ENCODE measurements around the gene TTPAL.
"Not testable (repeated sequence)": the region's sequence is repeated elsewhere in the genome, so short reads cannot be mapped to it uniquely, and the experiment has no call there.

Gene TTPAL

DNA sequence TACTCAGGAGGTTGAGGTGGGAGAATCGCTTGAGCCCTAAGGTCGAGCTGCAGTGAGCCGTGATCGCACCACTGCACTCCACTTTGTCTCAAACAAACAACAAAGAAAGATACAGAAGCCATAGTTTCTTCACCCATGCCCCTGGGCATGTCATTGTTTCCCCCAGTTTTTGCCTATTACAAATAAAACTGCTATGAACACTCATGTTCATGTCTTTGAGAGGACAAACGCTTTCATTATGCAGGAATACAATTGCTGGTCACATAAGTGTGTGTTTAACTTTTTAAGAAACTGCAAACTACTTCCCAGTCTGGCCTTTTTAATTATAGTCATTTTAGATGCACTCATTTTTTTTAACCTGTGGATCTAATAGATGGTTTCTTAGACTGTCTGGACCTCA, 12.2 kb upstream of the TTPAL start:
- no peak for DNase-seq (ENCODE audit: low read depth, low spot score)
- no peak overlapping the region for H3K4me3 ChIP-seq (ENCODE audit: low read length)

- H3K4me3 ChIP-seq (ENCODE audit: low read length), result no peak overlapping the region
- no peak for DNase-seq (ENCODE audit: low read depth, low spot score)
Measured at GRCh38 chr20:44464514-44464913, 11.2 kb upstream of the TTPAL start.

DNA sequence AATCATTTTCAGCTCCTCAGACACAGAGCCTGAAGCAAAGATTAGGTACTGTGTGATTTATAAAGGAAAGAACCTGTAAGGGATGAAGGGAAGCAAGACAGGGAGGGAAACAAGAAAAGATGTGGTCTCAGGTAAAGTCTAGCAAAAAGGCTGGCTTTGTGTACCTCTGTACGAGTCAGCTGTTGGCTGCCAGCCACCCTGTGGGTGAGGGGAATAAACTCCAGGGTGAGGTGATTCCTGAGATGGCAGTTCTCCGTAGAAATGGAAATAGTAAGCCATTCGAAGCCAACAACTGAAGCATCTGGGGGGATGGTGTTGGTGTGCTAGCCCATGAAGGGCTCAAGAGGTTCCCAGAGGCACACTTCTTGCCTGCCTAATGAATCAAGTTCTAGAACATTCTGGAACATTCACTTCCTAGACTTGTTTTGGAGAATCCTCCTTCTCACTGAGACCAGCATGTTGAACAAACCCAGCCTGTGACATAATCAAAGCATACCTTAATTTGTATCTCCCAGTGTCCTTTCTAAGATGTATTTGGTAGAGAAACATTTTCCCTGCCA, 10.6 kb upstream of the TTPAL start:
- H3K4me3 ChIP-seq (ENCODE audit: low read length), result no peak overlapping the region
- no peak for DNase-seq (ENCODE audit: low read depth, low spot score)

- no peak overlapping the region for H3K4me3 ChIP-seq (ENCODE audit: low read length)
- no peak for DNase-seq (ENCODE audit: low read depth, low spot score)
Measured at GRCh38 chr20:44467289-44467883, 8.3 kb upstream of the TTPAL start.

- DNase-seq (ENCODE audit: low read depth, low spot score), result no peak
- H3K4me3 ChIP-seq (ENCODE audit: low read length), result no peak overlapping the region
Measured at GRCh38 chr20:44468044-44468782, 7.5 kb upstream of the TTPAL start.

GRCh38 chr20:44470327-44470726, 5.3 kb upstream of the TTPAL start:
- no peak for DNase-seq (ENCODE audit: low read depth, low spot score)
- no peak overlapping the region for H3K4me3 ChIP-seq (ENCODE audit: low read length)

- no peak for DNase-seq (ENCODE audit: low read depth, low spot score)
- H3K4me3 ChIP-seq (ENCODE audit: low read length), result no peak overlapping the region
Measured at GRCh38 chr20:44471481-44471882, 4.2 kb upstream of the TTPAL start.

- not testable (repeated sequence) for DNase-seq (ENCODE audit: low read depth, low spot score); H3K4me3 ChIP-seq (ENCODE audit: low read length)
Measured at GRCh38 chr20:44472283-44472682, 3.4 kb upstream of the TTPAL start.

DNA sequence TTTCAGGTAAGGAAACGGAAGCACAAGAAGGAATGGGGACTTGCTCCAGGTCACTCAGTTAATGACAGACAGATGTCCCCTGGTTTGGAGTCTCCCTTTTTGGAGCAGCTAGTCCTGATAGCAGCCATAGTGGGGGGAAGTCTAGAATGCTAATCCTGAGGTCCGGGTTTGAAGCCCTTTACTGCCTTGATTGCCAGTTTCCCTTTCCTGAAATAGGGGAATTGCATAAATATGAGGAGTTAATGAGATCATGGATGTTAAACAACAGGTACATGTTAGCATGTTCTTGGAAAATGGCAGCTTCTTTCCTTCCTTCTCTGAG, 341 bp upstream of the TTPAL start:
- no peak for DNase-seq (ENCODE audit: low read depth, low spot score)
- H3K4me3 ChIP-seq (ENCODE audit: low read length), result peak overlapping the region; percentile 85

DNA sequence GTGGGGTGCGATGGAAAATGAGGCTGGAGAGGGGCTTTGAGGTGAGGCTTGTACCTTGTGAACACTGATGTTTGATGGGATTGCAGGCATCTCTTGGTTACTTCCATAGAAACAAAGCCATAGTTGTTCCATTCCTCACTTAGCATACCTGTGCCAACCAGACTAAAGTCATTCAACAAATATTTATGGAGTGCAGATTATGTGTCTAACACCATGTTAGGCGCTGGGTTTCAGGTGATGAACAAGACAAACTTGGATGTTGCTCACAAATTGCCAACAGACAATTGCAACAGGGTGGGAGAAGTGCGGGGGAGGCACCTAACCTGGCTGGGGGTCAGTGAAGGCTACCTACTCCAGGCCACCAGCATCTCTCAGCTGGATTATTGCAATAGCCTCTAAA, 1.5 kb downstream of the TTPAL start:
- no peak for DNase-seq (ENCODE audit: low read depth, low spot score)
- H3K4me3 ChIP-seq (ENCODE audit: low read length), result no peak overlapping the region

DNA sequence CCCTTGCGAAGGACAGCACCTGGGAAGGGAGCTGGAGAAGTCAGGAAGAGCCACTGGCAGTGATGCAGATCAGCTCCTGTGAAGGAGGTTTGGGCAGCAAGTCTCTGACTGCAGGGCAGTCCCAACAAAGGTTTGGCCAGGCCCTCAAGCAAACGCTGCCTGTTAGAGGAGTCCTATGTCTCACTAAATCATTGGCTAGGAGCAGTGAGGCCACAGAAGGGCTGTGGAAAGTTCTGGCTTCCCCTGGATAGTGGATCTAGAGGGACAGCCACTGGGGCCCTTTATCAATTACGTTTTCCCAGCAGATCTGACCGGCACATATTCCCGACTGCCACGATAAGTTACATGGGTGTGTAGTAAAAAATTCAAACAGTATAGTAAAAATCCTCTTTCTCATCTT, 2.5 kb downstream of the TTPAL start:
- no peak for DNase-seq (ENCODE audit: low read depth, low spot score)
- no peak overlapping the region for H3K4me3 ChIP-seq (ENCODE audit: low read length)

GRCh38 chr20:44479643-44480042, 4.0 kb downstream of the TTPAL start:
- H3K4me3 ChIP-seq (ENCODE audit: low read length), result no peak overlapping the region
- no peak for DNase-seq (ENCODE audit: low read depth, low spot score)

DNA sequence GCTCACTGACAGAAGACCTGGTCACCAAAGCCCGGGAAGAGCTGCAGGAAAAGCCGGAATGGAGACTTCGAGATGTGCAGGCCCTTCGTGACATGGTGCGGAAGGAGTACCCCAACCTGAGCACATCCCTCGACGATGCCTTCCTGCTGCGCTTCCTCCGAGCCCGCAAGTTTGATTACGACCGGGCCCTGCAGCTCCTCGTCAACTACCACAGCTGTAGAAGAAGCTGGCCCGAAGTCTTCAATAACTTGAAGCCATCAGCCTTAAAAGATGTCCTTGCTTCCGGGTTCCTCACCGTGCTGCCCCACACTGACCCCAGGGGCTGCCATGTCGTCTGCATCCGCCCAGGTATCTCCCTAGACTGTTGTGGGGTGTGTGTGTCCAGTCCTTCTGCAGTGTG, 4.4 kb downstream of the TTPAL start:
- DNase-seq (ENCODE audit: low read depth, low spot score), result no peak
- no peak overlapping the region for H3K4me3 ChIP-seq (ENCODE audit: low read length)

- no peak for DNase-seq (ENCODE audit: low read depth, low spot score)
- no peak overlapping the region for H3K4me3 ChIP-seq (ENCODE audit: low read length)
Measured at GRCh38 chr20:44481719-44482416, 6.2 kb downstream of the TTPAL start.

DNA sequence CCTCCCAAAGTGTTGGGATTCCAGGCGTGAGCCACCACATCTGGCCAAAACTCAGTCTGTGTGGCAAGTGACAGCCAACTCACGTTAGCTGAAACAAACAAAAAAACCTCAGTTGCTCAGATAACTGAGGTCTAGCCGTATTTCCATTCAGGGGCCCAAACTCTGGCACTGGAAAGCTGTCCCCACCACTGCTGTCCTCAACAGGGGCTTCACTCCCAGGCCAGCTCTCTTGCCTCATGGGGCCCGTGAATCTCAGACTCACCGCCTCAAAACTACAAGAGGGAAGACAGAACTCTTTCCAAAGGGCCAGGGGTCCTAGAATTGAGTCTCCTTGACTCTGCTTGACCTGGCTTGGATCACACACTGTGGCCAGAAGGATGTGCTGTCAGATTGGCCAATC, 7.4 kb downstream of the TTPAL start:
- DNase-seq (ENCODE audit: low read depth, low spot score), result no peak
- no peak overlapping the region for H3K4me3 ChIP-seq (ENCODE audit: low read length)

- DNase-seq (ENCODE audit: low read depth, low spot score), result no peak
- no peak overlapping the region for H3K4me3 ChIP-seq (ENCODE audit: low read length)
Measured at GRCh38 chr20:44485078-44485829, 9.6 kb downstream of the TTPAL start.

- no peak overlapping the region for H3K4me3 ChIP-seq (ENCODE audit: low read length)
- no peak for DNase-seq (ENCODE audit: low read depth, low spot score)
Measured at GRCh38 chr20:44485830-44486198, 10.1 kb downstream of the TTPAL start.

- H3K4me3 ChIP-seq (ENCODE audit: low read length), result no peak overlapping the region
- DNase-seq (ENCODE audit: low read depth, low spot score), result no peak
Measured at GRCh38 chr20:44488551-44488950, 12.9 kb downstream of the TTPAL start.

- DNase-seq (ENCODE audit: low read depth, low spot score), result no peak
- no peak overlapping the region for H3K4me3 ChIP-seq (ENCODE audit: low read length)
Measured at GRCh38 chr20:44489223-44489622, 13.5 kb downstream of the TTPAL start.

GRCh38 chr20:44489931-44490330, 14.3 kb downstream of the TTPAL start:
- DNase-seq (ENCODE audit: low read depth, low spot score), result no peak
- H3K4me3 ChIP-seq (ENCODE audit: low read length), result no peak overlapping the region

All from Jurkat, Clone E6-1 (cell line).